ENCODE data around the gene TCEANC2.
"Not testable (repeated sequence)": the region's sequence is repeated elsewhere in the genome, so short reads cannot be mapped to it uniquely, and the experiment has no call there.

TCEANC2 gene

DNA sequence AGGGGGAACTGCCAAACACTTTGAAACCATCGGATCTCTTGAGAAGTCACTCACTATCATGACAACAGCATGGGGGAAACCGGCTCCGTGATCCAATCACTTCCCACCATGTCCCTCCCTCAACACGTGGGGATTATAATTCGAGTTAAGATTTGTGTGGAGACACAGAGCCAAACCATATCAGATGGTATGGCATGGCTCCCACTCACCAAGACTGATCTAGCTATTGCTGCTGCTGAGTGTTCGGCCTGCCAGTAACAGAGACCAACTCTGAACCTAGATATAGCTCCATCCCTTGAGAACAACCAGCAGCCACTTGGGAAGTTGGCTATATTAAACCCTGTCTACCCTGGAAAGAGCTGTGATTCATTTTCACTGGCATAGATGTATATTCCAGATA is 50.0 kb downstream of the TCEANC2 start:
- H3K4me3 ChIP-seq (ENCODE audit: low read length) = no peak overlapping the region
- no peak for DNase-seq (ENCODE audit: low read depth)
- TF ChIP-seq, protein P1, sequence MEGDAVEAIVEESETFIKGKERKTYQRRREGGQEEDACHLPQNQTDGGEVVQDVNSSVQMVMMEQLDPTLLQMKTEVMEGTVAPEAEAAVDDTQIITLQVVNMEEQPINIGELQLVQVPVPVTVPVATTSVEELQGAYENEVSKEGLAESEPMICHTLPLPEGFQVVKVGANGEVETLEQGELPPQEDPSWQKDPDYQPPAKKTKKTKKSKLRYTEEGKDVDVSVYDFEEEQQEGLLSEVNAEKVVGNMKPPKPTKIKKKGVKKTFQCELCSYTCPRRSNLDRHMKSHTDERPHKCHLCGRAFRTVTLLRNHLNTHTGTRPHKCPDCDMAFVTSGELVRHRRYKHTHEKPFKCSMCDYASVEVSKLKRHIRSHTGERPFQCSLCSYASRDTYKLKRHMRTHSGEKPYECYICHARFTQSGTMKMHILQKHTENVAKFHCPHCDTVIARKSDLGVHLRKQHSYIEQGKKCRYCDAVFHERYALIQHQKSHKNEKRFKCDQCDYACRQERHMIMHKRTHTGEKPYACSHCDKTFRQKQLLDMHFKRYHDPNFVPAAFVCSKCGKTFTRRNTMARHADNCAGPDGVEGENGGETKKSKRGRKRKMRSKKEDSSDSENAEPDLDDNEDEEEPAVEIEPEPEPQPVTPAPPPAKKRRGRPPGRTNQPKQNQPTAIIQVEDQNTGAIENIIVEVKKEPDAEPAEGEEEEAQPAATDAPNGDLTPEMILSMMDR (conservative IDR thresholded peaks at IDR 0.05; ENCODE audit: low read length) = no peak

DNA sequence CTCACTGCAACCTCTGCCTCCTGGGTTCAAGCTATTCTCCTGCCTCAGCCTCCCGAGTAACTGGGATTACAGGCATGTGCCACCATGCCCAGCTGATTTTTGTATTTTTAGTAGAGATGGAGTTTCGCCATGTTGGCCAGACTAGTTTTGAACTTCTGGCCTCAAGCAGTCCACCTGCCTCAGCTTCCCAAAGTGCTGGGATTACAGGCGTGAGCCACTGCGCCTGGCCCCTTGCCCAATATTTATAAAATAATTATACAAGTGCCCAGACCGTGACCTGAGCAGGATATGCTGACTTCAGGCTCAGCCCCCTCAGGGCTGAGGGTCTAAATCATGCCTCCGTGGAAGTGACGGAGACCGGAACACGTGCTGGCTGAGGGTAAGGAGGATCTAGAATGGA is 51.2 kb downstream of the TCEANC2 start:
- not testable (repeated sequence) for DNase-seq (ENCODE audit: low read depth); H3K4me3 ChIP-seq (ENCODE audit: low read length)

DNA sequence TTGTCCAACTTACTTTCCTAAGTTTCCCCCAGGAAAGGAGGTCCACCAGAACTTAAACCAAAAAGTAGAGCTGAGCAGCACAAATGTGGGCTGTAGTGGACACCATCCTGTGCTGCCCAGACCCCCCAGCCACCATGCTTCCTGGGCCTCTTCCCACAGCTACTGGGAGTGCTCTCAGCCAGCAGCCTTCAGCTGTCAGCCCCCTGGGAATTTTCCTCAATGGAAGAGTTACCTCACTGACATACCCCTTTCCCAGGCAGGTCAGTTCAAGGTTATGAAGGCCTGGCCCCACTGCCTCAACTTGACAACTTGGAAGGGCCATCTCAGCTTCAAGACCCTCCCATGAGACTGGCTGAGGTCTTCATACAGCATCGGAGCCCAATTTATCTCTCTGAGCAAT is 51.7 kb downstream of the TCEANC2 start:
- no peak for DNase-seq (ENCODE audit: low read depth)
- TF ChIP-seq, protein P1 (conservative IDR thresholded peaks at IDR 0.05; ENCODE audit: low read length) = no peak
- no peak overlapping the region for H3K4me3 ChIP-seq (ENCODE audit: low read length)

DNA sequence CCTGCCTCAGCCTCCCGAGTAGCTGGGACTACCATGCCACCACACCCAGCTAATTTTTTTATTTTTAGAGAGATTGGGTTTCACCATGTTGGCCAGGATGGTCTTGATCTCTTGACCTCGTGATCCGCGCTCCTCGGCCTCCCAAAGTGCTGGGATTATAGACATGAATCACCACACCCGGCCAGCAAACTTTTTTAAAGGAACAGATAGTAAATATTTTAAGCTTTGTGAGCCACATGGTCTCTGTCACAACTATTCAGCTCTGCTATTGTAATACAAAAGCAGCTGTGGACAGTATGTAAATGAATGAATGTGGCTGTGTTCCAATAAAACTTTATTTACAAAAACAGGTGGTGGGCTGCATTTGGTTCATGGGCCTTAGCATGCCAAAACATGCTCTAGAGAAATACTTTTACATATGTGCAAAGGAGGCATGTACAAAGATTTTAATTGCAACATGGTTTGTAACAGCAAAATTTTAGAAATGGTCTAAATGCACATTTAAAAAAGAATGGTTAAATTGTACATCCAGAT is 52.4 kb downstream of the TCEANC2 start:
- no peak for DNase-seq (ENCODE audit: low read depth)
- H3K4me3 ChIP-seq (ENCODE audit: low read length) = no peak overlapping the region
- TF ChIP-seq, protein P1 (conservative IDR thresholded peaks at IDR 0.05; ENCODE audit: low read length) = no peak

DNA sequence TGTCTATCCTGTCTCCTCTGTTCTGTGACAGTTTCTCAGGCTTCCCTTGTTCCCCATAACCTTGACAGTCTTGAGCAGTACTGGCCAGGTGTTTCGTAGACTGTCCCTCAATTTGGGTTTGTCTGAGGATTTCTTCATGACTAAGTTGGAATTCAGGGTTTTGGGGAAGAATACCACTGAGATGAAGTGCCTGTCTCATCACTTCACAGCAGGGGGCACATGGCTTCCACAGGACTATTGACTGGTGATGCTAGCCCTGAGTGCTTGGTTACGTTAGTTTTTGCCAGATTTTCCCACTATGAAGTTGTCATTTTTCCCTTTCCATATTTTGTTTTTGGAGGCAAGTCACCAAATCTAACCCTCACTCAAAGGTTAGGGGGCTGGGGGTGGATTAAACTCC is 53.7 kb downstream of the TCEANC2 start:
- peak; percentile 49 for DNase-seq (ENCODE audit: low read depth)

DNA sequence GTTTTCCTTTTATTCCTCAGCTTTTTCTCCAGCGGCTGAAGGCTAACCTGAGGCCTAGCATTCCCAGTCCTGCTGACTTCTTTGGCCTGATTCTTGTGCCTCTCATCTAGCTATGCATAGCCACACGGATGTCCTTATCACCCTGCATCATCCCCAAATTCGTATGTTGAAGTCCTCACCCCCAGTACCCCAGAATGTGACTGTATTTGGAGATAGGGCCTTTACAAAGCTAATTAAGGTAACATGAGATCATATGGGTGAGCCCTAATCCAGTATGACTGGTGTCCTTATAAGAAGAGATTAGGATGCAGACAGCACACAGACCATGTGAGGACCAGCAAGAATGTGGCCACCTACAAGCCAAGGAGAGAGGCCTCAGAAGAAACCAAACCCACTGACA is 54.7 kb downstream of the TCEANC2 start:
- TF ChIP-seq, protein P1 (conservative IDR thresholded peaks at IDR 0.05; ENCODE audit: low read length) = no peak
- DNase-seq (ENCODE audit: low read depth) = no peak
- no peak overlapping the region for H3K4me3 ChIP-seq (ENCODE audit: low read length)

More for the DNA sequence above, 53.7 kb downstream of the TCEANC2 start:
- TF ChIP-seq, protein P1 (conservative IDR thresholded peaks at IDR 0.05; ENCODE audit: low read length) = peak; percentile 68
- H3K4me3 ChIP-seq (ENCODE audit: low read length) = no peak overlapping the region

DNA sequence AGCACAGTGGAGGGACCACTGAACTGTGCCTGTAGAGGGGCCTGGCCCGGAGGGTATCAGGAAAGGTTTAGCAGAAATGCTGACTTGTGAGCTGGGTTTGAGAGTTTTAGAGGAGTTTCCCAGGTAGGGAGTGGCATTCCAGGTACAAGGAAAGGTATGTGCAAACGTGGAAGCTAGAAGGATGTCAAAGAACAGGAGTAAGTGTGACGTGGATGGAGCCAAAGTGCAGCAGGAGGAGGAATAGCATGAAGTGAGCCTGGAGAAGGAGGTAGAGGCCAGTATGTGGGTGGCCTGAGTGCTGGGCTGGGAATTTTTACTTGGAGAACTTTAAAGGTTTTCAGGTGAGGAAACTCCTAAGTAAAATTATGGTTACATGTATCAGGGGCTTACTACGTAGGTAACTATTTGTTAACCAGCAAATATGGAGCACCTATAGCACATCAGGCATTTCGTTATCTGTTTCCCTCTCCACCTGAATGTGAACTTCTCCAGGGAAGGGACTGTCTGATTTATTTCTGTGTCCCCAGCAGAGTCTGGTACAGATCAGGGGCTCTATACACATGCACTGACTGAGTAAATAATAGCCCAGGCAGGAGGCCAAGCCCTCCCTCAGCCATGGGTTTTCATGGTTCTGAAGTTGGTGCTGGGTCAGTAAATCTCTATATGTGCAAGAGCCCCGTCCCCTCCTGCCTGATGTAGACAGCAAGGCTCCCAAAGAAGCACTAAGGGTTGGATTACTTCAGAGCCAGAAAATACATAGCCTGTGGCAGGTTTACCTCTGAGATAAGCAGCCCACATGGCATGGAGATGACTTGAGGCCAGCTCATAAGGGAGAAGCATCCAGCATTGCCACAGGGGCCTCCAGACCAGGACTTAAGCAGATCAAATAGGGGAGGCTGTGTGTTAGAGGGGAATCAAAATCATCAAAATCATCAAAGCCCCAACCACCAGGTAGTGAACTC is 56.0 kb downstream of the TCEANC2 start:
- TF ChIP-seq, protein P1 (conservative IDR thresholded peaks at IDR 0.05; ENCODE audit: low read length) = no peak
- no peak for DNase-seq (ENCODE audit: low read depth)
- H3K4me3 ChIP-seq (ENCODE audit: low read length) = no peak overlapping the region

All from AG10803 (cell line).